GM19023 (cell line): Measurements from ENCODE around the gene RESP18.

Experiments used
- ATAC-seq: cut with Tn5 transposase; IDR thresholded peaks from one replicate; pipeline ENCODE4 v1.9.1; 2021; ENCODE audit warnings: mild to moderate bottlenecking, moderate library complexity; ENCODE audit not compliant: unreplicated experiment

RESP18 gene

DNA sequence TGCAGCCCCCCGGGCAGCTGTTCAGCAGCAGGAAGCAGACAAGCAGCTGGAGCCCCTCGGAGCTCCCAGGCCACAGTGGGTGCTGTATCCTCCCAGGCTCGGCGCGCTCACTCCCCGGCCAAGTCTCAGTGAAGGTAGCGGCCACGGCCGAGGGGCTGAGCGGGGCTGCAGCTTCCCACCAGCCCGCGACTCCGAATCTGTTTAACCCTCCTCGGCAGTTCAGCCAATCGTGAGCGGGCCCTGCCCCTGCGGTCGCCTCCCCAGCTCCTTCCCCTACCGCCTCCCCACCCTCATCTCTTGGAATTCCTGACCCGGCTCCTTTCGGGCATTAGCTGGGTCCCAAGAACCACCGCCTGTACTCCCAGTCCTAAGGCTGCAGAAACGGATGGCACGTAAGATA, at the start of gene RESP18:
RESP18 (minus strand) TSS at position 203 of the 400 bp plus-strand sequence.
- no peak for ATAC-seq

GRCh38 chr2:219381448-219381847, 48.9 kb upstream of the RESP18 start:
- no peak for ATAC-seq

DNA sequence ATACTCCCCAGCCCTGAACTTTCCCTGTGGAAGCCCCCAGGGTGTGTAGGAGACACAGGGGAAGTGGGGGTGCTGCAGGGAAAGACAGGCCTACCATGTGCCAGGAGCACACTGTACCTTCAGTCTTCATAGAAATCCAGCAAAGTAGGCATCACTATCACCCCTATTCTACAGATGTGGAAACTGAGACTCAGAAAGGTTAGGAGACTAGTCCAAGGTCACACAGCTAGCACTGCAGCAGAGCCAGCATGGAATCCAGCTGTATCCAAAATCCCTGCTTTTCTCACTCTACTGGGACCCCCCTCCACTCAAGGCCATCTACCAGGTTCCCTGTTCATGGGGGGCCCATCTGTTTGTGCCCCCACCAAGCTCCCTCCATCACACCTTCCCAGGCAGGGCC, 48.4 kb upstream of the RESP18 start:
- ATAC-seq: no peak

- no peak for ATAC-seq
These were observed 45.8 kb upstream of the RESP18 start for GRCh38 chr2:219378163-219378851.

GRCh38 chr2:219369447-219369861, 36.9 kb upstream of the RESP18 start:
- no peak for ATAC-seq

DNA sequence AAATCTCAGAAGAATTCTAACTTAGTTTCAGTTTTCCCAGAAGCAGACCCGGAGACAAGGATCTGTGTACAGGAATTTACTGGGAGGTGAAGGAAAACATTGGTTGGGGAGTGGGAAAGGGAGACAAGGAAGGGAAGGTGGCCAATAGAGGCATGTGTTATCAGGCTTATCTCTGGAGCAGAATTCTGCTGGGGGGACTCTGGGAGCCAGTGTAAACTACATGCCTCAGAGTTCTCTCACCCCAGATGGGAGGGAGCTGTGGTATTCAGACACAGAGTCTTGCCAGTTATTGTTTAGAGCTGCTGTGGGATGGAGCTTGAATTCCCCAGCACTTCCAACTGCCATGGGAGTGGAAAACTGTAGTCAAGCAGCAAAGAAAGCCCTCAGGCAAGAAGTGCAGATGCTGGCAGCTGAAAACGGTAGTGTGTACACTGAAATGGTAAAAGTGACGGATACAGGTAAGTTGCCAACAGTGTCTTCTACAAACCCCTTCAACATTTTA, 36.2 kb upstream of the RESP18 start:
- ATAC-seq: no peak

DNA sequence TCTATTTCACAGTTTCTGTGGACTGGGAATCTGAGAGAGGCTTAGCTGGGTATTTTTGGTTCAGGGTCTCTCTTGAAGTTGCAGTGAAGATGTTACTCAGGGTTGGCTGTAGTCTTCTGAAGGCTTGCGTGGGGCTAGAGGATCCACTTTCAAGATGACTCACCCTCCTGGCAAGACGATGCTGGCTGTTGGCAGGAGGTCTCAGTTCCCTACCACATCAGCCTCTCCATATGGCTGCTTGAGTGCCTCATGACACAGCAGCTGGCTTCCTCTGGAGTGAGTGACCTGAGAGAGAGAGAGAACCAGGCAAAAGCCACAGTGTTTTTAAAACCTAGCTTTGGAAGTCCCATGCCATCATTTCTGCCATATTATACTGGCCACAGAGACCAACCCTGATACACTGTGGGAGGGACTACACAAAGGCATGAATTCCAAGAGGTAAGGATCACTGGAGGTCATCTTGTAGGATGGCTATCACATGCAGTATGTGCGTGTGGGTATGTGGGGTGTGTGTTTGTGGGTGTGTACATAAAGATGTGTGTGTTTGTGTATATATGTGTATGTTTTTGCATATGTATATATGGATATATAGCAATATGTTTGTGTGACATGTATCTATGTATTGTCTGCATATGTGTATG, 30.1 kb upstream of the RESP18 start:
- ATAC-seq: peak; percentile 83

DNA sequence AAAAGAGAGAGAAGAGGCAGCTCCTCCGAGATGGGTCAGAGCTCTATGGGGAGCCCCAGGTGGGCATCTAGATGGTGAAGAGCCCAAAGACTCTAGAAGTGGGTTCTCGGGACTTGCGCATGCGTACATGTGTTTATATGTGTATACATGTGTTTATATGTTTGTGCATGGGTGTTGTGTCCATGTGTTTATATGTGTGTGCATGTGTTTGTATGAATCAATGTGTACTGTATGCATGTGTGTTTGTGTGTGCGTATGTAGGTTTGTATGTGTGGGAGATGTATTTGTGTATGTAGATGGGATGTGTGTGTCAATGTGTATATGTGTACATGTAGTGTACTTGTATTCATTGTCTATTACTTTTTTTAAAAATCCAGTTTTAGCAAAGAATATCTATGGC, 29.5 kb upstream of the RESP18 start:
- ATAC-seq: no peak

DNA sequence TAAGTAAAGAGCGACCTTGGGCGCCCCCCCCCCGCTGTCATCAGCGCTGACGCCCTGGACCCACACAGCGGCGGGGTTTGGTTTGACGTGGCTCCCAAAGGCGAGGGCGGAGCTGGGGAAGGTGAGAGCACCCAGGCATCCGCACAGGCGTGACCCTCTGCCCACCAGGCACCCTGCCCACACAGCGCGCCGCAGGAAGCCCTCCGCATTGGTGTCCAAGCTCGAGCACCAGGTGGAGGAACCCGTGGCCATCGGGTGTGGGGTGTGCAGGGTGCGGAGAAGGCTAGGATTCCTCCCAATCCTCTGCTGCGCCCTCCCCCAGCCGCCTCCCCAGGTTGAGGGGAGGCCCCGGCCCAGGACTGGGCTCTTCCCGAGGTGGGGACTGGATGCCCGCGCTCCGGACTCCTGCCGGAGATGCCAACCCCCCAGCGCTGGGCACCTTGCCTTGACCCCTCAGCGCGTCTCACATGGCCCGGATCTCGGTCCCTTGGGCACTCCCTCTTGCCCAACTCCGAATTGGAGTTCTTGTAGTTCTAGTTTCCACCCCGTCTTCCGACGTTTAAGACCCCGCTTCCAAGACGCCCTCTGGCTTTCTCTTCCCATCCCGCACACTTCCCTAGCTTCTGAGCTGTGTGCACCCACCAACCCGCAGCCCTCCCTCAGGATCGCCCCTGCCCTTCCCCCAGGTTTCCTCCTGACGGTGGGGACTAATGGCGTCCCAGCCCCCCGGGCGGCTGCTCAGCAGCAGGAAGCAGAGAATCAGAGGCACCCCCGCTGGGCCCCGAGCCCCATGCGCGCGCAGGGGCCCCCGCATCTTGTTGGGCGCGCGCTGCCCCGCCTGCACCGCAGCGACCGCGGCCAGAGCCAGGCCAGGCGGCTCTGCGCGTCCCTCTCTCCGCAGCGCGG, 25.9 kb upstream of the RESP18 start:
- no peak for ATAC-seq

- no peak for ATAC-seq
These were observed 24.3 kb upstream of the RESP18 start for GRCh38 chr2:219356834-219357233.

DNA sequence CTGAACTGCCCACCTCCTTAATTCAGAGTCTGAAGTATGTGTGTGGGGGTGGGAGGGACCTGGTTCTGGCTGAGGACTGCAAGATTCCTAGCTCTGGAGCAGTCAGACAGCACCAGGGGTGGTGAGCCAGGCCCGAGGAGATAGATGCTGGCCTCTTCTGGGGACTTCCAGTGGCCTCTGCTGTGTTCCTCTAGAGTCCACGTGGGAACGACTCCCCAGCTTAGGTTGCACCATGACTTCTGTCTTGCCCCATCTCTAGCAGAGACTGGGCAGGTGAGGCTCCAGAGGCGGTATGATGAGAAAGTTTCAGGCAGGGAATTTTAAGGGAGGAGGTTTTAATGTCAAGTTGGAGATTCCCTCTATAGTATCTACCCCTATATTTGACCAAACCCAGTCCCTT, 22.0 kb upstream of the RESP18 start:
- ATAC-seq: no peak

- ATAC-seq: no peak
These were observed 20.6 kb upstream of the RESP18 start for GRCh38 chr2:219353129-219353528.

GRCh38 chr2:219352448-219353023, 20.0 kb upstream of the RESP18 start:
- ATAC-seq: peak; percentile 57

GRCh38 chr2:219350710-219351221, 18.2 kb upstream of the RESP18 start:
- no peak for ATAC-seq

- no peak for ATAC-seq
These were observed 17.7 kb upstream of the RESP18 start for GRCh38 chr2:219350215-219350614.

DNA sequence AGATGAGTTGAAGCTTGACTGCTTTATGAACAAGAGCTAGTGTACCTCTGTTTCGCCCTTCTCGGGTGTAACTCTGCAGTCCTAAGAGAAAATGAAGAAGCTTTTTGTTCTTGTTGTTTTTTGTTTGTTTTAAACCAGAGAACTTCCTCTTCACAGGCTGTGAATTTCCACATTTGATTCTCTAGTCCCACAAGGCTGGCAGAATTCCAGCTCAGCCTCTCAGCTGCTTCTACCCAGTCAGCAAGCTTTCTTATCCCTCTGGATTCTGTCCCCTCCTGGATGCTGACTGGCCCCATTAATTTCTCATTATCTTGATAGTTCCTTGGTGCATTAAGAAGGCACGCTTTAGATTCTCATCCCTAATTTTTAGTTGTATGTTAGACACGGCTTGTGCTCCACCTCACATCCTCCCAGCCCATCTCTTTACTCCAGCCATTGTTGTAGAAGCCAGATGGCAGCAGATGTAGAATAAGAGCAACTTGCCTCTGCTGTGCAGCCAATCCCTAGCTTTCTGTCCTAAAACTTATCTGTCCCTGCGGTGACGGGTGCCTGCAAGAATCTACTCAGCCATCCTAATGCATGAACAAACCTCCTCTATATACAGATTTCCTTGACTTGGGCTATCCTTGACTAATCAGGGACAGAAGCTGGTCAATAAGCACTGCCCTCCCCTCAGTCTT, 12.3 kb upstream of the RESP18 start:
- no peak for ATAC-seq

GRCh38 chr2:219335373-219335786, 2.8 kb upstream of the RESP18 start:
- no peak for ATAC-seq

DNA sequence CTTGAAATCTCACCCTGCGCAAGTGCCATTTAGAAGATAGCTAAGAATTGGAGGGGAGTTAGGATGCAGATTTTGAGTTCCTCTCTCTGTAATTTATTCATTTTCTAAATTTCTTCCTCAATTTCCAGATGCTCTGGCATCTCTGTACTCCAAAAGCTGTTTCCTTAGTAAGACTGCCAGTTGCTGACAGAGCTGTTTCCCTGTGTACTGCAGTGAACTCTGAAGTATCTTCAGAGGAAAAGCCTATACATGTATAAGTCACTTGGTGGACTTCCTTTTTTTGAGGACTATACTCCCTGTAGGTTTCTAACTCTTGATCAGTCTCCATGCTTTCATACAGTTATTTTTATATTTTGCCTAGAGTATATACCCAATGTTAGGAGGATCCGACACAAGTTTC, 1.5 kb upstream of the RESP18 start:
- no peak for ATAC-seq

GRCh38 chr2:219331560-219332213, 857 bp downstream of the RESP18 start:
- ATAC-seq: no peak

DNA sequence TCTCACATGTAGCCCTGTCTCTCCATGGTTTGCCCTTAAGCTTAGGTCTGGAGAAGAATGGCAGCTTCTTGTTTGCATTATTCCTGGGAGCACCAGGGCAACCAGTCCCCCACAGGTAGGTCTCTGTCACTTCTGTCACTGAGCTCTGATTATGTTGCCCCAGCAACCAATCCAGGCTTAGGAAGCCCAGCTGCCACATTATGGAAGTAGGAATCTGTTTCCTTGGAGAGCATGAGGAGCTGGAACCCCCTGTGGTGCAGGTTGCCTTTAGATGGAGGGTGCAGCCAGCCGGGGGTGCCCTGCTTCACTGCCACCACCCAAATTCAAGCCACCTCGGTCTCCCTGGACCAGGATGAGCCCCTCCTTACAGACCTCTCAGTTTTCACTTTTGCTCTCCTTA, 4.8 kb downstream of the RESP18 start:
- no peak for ATAC-seq
